ENCODE results near the gene FBXL13. TPM values are rescaled to one million over a fixed set of nuclear protein-coding genes. Genes with fewer than 3 reads are reported as not detected.

Gene FBXL13
- total and polyA plus RNA-seq, 2 of the 8 experiments (the other 6 are each of a cell fraction or from before 2014, with no cell fraction given), result 1.2 to 2.8 TPM

DNA sequence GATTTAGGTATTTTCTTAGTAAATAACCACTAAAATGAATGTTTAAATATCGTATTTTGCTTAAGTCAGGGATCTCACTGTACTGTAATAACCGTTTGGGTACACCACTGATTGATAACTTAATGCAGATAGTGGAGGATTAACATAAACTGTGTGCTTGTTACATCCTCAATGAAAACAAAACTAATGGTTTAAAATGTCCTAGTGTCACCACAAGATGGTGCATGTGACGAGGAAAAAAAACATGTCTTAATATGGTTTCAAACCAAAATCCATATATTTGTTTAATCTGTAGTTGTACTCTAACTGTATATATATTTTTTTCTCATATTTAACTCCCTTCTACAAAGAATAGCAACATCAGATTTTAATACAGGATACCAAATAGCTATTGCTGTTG, 19.5 kb upstream of the FBXL13 start (continued):
- TF ChIP-seq, protein P1, sequence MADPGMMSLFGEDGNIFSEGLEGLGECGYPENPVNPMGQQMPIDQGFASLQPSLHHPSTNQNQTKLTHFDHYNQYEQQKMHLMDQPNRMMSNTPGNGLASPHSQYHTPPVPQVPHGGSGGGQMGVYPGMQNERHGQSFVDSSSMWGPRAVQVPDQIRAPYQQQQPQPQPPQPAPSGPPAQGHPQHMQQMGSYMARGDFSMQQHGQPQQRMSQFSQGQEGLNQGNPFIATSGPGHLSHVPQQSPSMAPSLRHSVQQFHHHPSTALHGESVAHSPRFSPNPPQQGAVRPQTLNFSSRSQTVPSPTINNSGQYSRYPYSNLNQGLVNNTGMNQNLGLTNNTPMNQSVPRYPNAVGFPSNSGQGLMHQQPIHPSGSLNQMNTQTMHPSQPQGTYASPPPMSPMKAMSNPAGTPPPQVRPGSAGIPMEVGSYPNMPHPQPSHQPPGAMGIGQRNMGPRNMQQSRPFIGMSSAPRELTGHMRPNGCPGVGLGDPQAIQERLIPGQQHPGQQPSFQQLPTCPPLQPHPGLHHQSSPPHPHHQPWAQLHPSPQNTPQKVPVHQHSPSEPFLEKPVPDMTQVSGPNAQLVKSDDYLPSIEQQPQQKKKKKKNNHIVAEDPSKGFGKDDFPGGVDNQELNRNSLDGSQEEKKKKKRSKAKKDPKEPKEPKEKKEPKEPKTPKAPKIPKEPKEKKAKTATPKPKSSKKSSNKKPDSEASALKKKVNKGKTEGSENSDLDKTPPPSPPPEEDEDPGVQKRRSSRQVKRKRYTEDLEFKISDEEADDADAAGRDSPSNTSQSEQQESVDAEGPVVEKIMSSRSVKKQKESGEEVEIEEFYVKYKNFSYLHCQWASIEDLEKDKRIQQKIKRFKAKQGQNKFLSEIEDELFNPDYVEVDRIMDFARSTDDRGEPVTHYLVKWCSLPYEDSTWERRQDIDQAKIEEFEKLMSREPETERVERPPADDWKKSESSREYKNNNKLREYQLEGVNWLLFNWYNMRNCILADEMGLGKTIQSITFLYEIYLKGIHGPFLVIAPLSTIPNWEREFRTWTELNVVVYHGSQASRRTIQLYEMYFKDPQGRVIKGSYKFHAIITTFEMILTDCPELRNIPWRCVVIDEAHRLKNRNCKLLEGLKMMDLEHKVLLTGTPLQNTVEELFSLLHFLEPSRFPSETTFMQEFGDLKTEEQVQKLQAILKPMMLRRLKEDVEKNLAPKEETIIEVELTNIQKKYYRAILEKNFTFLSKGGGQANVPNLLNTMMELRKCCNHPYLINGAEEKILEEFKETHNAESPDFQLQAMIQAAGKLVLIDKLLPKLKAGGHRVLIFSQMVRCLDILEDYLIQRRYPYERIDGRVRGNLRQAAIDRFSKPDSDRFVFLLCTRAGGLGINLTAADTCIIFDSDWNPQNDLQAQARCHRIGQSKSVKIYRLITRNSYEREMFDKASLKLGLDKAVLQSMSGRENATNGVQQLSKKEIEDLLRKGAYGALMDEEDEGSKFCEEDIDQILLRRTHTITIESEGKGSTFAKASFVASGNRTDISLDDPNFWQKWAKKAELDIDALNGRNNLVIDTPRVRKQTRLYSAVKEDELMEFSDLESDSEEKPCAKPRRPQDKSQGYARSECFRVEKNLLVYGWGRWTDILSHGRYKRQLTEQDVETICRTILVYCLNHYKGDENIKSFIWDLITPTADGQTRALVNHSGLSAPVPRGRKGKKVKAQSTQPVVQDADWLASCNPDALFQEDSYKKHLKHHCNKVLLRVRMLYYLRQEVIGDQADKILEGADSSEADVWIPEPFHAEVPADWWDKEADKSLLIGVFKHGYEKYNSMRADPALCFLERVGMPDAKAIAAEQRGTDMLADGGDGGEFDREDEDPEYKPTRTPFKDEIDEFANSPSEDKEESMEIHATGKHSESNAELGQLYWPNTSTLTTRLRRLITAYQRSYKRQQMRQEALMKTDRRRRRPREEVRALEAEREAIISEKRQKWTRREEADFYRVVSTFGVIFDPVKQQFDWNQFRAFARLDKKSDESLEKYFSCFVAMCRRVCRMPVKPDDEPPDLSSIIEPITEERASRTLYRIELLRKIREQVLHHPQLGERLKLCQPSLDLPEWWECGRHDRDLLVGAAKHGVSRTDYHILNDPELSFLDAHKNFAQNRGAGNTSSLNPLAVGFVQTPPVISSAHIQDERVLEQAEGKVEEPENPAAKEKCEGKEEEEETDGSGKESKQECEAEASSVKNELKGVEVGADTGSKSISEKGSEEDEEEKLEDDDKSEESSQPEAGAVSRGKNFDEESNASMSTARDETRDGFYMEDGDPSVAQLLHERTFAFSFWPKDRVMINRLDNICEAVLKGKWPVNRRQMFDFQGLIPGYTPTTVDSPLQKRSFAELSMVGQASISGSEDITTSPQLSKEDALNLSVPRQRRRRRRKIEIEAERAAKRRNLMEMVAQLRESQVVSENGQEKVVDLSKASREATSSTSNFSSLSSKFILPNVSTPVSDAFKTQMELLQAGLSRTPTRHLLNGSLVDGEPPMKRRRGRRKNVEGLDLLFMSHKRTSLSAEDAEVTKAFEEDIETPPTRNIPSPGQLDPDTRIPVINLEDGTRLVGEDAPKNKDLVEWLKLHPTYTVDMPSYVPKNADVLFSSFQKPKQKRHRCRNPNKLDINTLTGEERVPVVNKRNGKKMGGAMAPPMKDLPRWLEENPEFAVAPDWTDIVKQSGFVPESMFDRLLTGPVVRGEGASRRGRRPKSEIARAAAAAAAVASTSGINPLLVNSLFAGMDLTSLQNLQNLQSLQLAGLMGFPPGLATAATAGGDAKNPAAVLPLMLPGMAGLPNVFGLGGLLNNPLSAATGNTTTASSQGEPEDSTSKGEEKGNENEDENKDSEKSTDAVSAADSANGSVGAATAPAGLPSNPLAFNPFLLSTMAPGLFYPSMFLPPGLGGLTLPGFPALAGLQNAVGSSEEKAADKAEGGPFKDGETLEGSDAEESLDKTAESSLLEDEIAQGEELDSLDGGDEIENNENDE (IDR thresholded peaks at IDR 0.05; ENCODE audit: insufficient replicate concordance, low read length), result no peak
- TF ChIP-seq SIX5 (IDR thresholded peaks at IDR 0.05; ENCODE audit: low read depth, low read length), result no peak
- TF ChIP-seq NRF1 (IDR thresholded peaks at IDR 0.05; ENCODE audit: low read depth, low read length), result no peak
- TF ChIP-seq BACH1 (IDR thresholded peaks at IDR 0.05; ENCODE audit: low read length), result no peak
- TF ChIP-seq TCF12 (IDR thresholded peaks at IDR 0.05; ENCODE audit: low read depth, low read length), result no peak

All from H1 (cell line).